ENCODE measurements around the gene PPM1M. TPM values are rescaled to one million over a fixed set of nuclear protein-coding genes. Genes with fewer than 3 reads are reported as not detected.
"Not testable (repeated sequence)": the region's sequence is repeated elsewhere in the genome, so short reads cannot be mapped to it uniquely, and the experiment has no call there.

The PPM1M gene
- total and polyA plus RNA-seq, 2 donors, result 32.1 to 65.0 TPM

GRCh38 chr3:52281981-52282801 lies 36.6 kb downstream of the PPM1M start:
- H3K36me3 ChIP-seq (ENCODE audit: control insufficient read depth in 2 of 2, insufficient read depth in 2 of 2, low read length in 1 of 2), result no peaks in the 10 kb centered on the region
- no peaks in the 10 kb centered on the region for H3K9me3 ChIP-seq (ENCODE audit: control insufficient read depth in 2 of 2, insufficient read depth in 1 of 2, low read length in 1 of 2)
- H3K4me3 ChIP-seq (ENCODE audit: low read length in 2 of 2), result no peak overlapping the region
- H3K27ac ChIP-seq (ENCODE audit: low read depth in 1 of 2, low read length in 1 of 2), result peak overlapping the region; percentile 90 to 93
- DNase-seq (ENCODE audit: low read depth in 6 of 9, low spot score in 9 of 9), result peak in 7 of 9 donors; percentile 24 to 83 (median 56)
- H3K4me1 ChIP-seq (ENCODE audit: control insufficient read depth in 2 of 2, insufficient read depth in 2 of 2, low read length in 2 of 2), result peaks cover 17 to 48% of the 10 kb centered on the region in 2 donors
- WGBS, result 21% methylated on average over 8 of the region's 8 CpGs
- no peaks in the 10 kb centered on the region for H3K27me3 ChIP-seq (ENCODE audit: control insufficient read depth in 2 of 2, insufficient read depth in 1 of 2, low read length in 1 of 2)

DNA sequence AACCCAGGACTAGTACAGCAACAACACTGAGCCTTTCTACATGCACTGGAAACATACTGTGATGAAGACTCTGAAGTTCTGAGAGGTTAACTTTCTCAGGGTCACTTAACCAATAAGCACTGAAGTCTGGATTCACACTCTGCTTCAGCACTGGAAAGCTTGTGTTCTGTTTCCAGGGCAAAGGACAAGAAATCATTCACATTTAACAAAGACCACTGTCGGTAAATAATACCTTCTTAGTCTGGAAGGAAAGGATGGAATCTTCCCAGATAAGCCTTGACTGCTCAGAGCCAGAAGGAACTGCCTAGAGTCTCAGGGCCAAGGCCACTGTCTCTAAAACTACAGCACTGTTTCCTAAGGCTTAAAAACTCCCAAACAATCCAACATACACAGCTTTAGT lies 37.7 kb downstream of the PPM1M start:
- Histone ChIP-seq H3K9me3 (ENCODE audit: control insufficient read depth in 2 of 2, insufficient read depth in 1 of 2, low read length in 1 of 2) (no peaks in the 10 kb centered on the region), H3K4me1 (ENCODE audit: control insufficient read depth in 2 of 2, insufficient read depth in 2 of 2, low read length in 2 of 2) (peaks cover 17 to 51% of the 10 kb centered on the region in 2 donors), H3K27me3 (ENCODE audit: control insufficient read depth in 2 of 2, insufficient read depth in 1 of 2, low read length in 1 of 2) (no peaks in the 10 kb centered on the region), H3K36me3 (ENCODE audit: control insufficient read depth in 2 of 2, insufficient read depth in 2 of 2, low read length in 1 of 2) (no peaks in the 10 kb centered on the region), H3K4me3 (ENCODE audit: low read length in 2 of 2) (no peak overlapping the region), H3K27ac (ENCODE audit: low read depth in 1 of 2, low read length in 1 of 2) (peak overlapping the region in 1 of 2 donors; percentile 31)
- no peak for DNase-seq (ENCODE audit: low read depth in 6 of 9, low spot score in 9 of 9)
- WGBS, result 96% methylated on average over 1 of the region's 1 CpG

DNA sequence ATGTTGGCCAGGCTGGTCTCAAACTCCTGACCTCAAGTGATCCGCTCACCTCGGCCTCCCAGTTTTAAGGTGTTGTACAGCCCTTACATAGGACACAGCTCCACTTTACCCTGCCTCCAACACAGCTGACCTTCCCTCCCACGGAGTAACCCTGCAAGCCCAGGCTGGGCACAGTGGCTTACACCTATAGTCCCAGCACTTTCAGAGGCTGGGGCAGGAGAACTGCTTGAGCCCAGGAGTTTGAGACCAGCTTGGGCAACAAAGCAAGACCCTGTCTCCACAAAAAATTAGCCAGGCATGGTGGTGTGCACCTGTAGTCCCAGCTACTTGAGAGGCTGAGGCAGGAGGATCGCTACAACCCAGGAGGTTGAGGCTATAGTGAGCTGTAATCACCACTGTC lies 38.5 kb downstream of the PPM1M start:
- 97% methylated on average over 4 of the region's 4 CpGs for WGBS
- H3K27ac ChIP-seq (ENCODE audit: low read depth in 1 of 2, low read length in 1 of 2); H3K9me3 ChIP-seq (ENCODE audit: control insufficient read depth in 2 of 2, insufficient read depth in 1 of 2, low read length in 1 of 2); H3K4me3 ChIP-seq (ENCODE audit: low read length in 2 of 2); H3K27me3 ChIP-seq (ENCODE audit: control insufficient read depth in 2 of 2, insufficient read depth in 1 of 2, low read length in 1 of 2); DNase-seq (ENCODE audit: low read depth in 6 of 9, low spot score in 9 of 9); H3K36me3 ChIP-seq (ENCODE audit: control insufficient read depth in 2 of 2, insufficient read depth in 2 of 2, low read length in 1 of 2): not testable (repeated sequence)
- H3K4me1 ChIP-seq (ENCODE audit: control insufficient read depth in 2 of 2, insufficient read depth in 2 of 2, low read length in 2 of 2), result peaks cover 16 to 55% of the 10 kb centered on the region in 2 donors

DNA sequence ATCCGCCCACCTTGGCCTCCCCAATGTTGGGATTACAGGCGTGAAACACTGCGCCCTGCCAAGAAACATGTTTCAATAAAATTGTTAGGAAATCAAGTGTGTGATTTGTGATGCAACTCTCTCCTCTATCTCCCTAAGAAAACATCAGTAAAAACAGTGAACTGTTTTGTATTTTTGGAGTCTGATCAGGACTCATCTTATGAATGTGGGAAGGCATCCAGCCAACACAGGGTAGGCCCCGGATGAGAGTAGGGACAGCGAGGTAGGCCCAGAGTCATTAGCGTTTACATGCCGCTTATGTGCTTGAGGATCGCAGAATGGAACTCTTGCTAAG lies 41.2 kb downstream of the PPM1M start:
- Histone ChIP-seq H3K36me3 (ENCODE audit: control insufficient read depth in 2 of 2, insufficient read depth in 2 of 2, low read length in 1 of 2) (peaks cover 7 to 8% of the 10 kb centered on the region in 2 donors), H3K27me3 (ENCODE audit: control insufficient read depth in 2 of 2, insufficient read depth in 1 of 2, low read length in 1 of 2) (no peaks in the 10 kb centered on the region), H3K9me3 (ENCODE audit: control insufficient read depth in 2 of 2, insufficient read depth in 1 of 2, low read length in 1 of 2) (no peaks in the 10 kb centered on the region), H3K4me3 (ENCODE audit: low read length in 2 of 2) (peak overlapping the region; percentile 72 to 85), H3K27ac (ENCODE audit: low read depth in 1 of 2, low read length in 1 of 2) (peak overlapping the region; percentile 97 to 98), H3K4me1 (ENCODE audit: control insufficient read depth in 2 of 2, insufficient read depth in 2 of 2, low read length in 2 of 2) (peaks cover 12 to 41% of the 10 kb centered on the region in 2 donors)
- no peak for DNase-seq (ENCODE audit: low read depth in 6 of 9, low spot score in 9 of 9)
- 92% methylated on average over 8 of the region's 8 CpGs for WGBS

DNA sequence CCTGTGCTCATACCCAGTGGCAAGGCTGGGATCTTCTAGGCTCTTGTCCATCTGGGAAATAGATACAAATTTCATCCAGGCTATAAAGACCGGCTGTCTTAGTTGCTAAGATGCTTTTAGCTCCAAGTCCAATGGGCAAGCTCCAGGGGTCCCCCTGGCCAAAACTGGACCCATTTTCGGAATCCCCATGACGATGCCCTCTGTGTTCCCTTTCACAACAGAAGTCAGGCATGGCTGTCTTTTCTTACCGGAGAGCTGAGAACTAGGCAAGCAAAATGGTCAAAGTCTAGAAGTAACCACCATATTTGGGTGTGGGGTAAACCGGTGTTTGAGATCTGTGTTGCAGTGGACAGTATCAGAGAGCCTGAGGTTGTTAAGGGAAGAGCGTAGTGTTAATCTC lies 43.1 kb downstream of the PPM1M start:
- no peak for DNase-seq (ENCODE audit: low read depth in 6 of 9, low spot score in 9 of 9)
- Histone ChIP-seq H3K4me3 (ENCODE audit: low read length in 2 of 2) (peak overlapping the region in 1 of 2 donors; percentile 85), H3K4me1 (ENCODE audit: control insufficient read depth in 2 of 2, insufficient read depth in 2 of 2, low read length in 2 of 2) (peaks cover 5 to 24% of the 10 kb centered on the region in 2 donors), H3K9me3 (ENCODE audit: control insufficient read depth in 2 of 2, insufficient read depth in 1 of 2, low read length in 1 of 2) (no peaks in the 10 kb centered on the region), H3K27me3 (ENCODE audit: control insufficient read depth in 2 of 2, insufficient read depth in 1 of 2, low read length in 1 of 2) (no peaks in the 10 kb centered on the region), H3K36me3 (ENCODE audit: control insufficient read depth in 2 of 2, insufficient read depth in 2 of 2, low read length in 1 of 2) (peaks cover 24 to 27% of the 10 kb centered on the region in 2 donors), H3K27ac (ENCODE audit: low read depth in 1 of 2, low read length in 1 of 2) (no peak overlapping the region)
- WGBS, result 99% methylated on average over 6 of the region's 6 CpGs

GRCh38 chr3:52289338-52289746 lies 43.8 kb downstream of the PPM1M start:
- H3K4me1 ChIP-seq (ENCODE audit: control insufficient read depth in 2 of 2, insufficient read depth in 2 of 2, low read length in 2 of 2), result peaks cover 5 to 24% of the 10 kb centered on the region in 2 donors
- 100% methylated on average over 1 of the region's 1 CpG for WGBS
- no peak overlapping the region for H3K27ac ChIP-seq (ENCODE audit: low read depth in 1 of 2, low read length in 1 of 2)
- no peak overlapping the region for H3K4me3 ChIP-seq (ENCODE audit: low read length in 2 of 2)
- no peaks in the 10 kb centered on the region for H3K27me3 ChIP-seq (ENCODE audit: control insufficient read depth in 2 of 2, insufficient read depth in 1 of 2, low read length in 1 of 2)
- no peaks in the 10 kb centered on the region for H3K9me3 ChIP-seq (ENCODE audit: control insufficient read depth in 2 of 2, insufficient read depth in 1 of 2, low read length in 1 of 2)
- peaks cover 27% of the 10 kb centered on the region in 2 donors for H3K36me3 ChIP-seq (ENCODE audit: control insufficient read depth in 2 of 2, insufficient read depth in 2 of 2, low read length in 1 of 2)
- DNase-seq (ENCODE audit: low read depth in 6 of 9, low spot score in 9 of 9), result no peak

- no peak overlapping the region for H3K27ac ChIP-seq (ENCODE audit: low read depth in 1 of 2, low read length in 1 of 2)
- 94% methylated on average over 15 of the region's 15 CpGs for WGBS
- H3K4me3 ChIP-seq (ENCODE audit: low read length in 2 of 2), result no peak overlapping the region
- H3K27me3 ChIP-seq (ENCODE audit: control insufficient read depth in 2 of 2, insufficient read depth in 1 of 2, low read length in 1 of 2), result no peaks in the 10 kb centered on the region
- H3K36me3 ChIP-seq (ENCODE audit: control insufficient read depth in 2 of 2, insufficient read depth in 2 of 2, low read length in 1 of 2), result peaks cover 27% of the 10 kb centered on the region in 2 donors
- H3K9me3 ChIP-seq (ENCODE audit: control insufficient read depth in 2 of 2, insufficient read depth in 1 of 2, low read length in 1 of 2), result no peaks in the 10 kb centered on the region
- no peak for DNase-seq (ENCODE audit: low read depth in 6 of 9, low spot score in 9 of 9)
- H3K4me1 ChIP-seq (ENCODE audit: control insufficient read depth in 2 of 2, insufficient read depth in 2 of 2, low read length in 2 of 2), result peaks cover 5 to 24% of the 10 kb centered on the region in 2 donors
Measured at GRCh38 chr3:52289747-52290595, 44.4 kb downstream of the PPM1M start.

GRCh38 chr3:52290596-52291507 lies 45.3 kb downstream of the PPM1M start:
- no peaks in the 10 kb centered on the region for H3K9me3 ChIP-seq (ENCODE audit: control insufficient read depth in 2 of 2, insufficient read depth in 1 of 2, low read length in 1 of 2)
- 97% methylated on average over 23 of the region's 23 CpGs for WGBS
- H3K36me3 ChIP-seq (ENCODE audit: control insufficient read depth in 2 of 2, insufficient read depth in 2 of 2, low read length in 1 of 2), result peaks cover 27% of the 10 kb centered on the region in 2 donors
- H3K4me1 ChIP-seq (ENCODE audit: control insufficient read depth in 2 of 2, insufficient read depth in 2 of 2, low read length in 2 of 2), result peaks cover 5 to 24% of the 10 kb centered on the region in 2 donors
- H3K4me3 ChIP-seq (ENCODE audit: low read length in 2 of 2), result no peak overlapping the region
- H3K27ac ChIP-seq (ENCODE audit: low read depth in 1 of 2, low read length in 1 of 2), result no peak overlapping the region
- no peak for DNase-seq (ENCODE audit: low read depth in 6 of 9, low spot score in 9 of 9)
- H3K27me3 ChIP-seq (ENCODE audit: control insufficient read depth in 2 of 2, insufficient read depth in 1 of 2, low read length in 1 of 2), result no peaks in the 10 kb centered on the region
